NCI-H1092 treated with DMSO at 0.1 percent for 48 hours (cell line): ENCODE results near the gene NDUFB2.
"Not testable (repeated sequence)": the region's sequence is repeated elsewhere in the genome, so short reads cannot be mapped to it uniquely, and the experiment has no call there.

Source experiments
- DNase-seq: peaks from one replicate; lab custom pipeline; 2025; lab: John Stamatoyannopoulos, UW

The NDUFB2 gene

DNA sequence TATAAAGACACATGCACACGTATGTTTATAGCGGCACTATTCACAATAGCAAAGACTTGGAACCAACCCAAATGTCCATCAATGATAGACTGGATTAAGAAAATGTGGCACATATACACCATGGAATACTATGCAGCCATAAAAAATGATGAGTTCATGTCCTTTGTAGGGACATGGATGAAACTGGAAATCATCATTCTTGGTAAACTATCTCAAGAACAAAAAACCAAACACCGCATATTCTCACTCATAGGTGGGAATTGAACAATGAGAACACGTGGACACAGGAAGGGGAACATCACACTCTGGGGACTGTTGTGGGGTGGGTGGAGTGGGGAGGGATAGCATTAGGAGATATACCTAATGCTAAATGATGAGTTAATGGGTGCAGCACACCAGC is 46.7 kb downstream of the NDUFB2 start:
- not testable (repeated sequence) for DNase-seq

GRCh38 chr7:140744005-140744404 is 47.5 kb downstream of the NDUFB2 start:
- no peak for DNase-seq

- no peak for DNase-seq
These were observed 49.0 kb downstream of the NDUFB2 start for GRCh38 chr7:140745266-140746058.

- DNase-seq, result no peak
These were observed 50.2 kb downstream of the NDUFB2 start for GRCh38 chr7:140746751-140747150.

DNA sequence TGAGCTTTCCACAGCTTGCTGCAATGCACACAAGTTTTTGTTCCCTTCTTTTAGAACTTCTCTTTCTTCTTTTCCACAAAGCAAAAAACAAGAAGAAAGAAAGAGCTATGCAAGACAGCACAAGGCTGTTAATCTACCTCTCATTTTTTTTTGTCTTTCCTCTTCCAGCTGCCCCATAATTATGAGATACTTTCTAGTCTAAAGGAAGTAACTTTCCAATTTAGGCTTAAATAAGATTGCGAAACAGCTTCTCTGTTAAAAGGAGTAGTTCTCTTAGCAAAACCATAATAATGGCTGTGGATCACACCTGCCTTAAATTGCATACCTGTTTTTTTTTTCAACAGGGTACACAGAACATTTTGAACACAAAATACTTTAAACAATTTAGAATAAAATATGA is 56.0 kb downstream of the NDUFB2 start:
- DNase-seq, result no peak

- DNase-seq, result no peak
These were observed 58.0 kb downstream of the NDUFB2 start for GRCh38 chr7:140754506-140754905.
